ENCODE data around the gene SNX13.

- TF ChIP-seq CTCF (IDR thresholded peaks at IDR 0.05; ENCODE audit: low read length) (no peak), EZH2phosphoT487 (IDR thresholded peaks at IDR 0.05; ENCODE audit: low read length) (no peak)
These were observed 27.6 kb downstream of the SNX13 start for GRCh38 chr7:17912536-17913235.
